Psoas muscle (tissue), 8 donors: Measurements from ENCODE around the gene SHISA5. TPM values are rescaled to one million over a fixed set of nuclear protein-coding genes. Genes with fewer than 3 reads are reported as not detected.

Experiments
- ATAC-seq, 4 donors: fragments of 200-7000 bp; cut with Tn5 transposase; one replicate each; pipeline ENCODE4 v1.9.1; 2020; ENCODE audit warnings: moderate library complexity in 3 of 4, mild to moderate bottlenecking in 2 of 4
- DNase-seq, 2 donors: peaks; one replicate each; pipeline ENCODE4 v3.0.0-alpha.2; 2020
- H3K27ac ChIP-seq: fragments of 200-600 bp; one replicate; pipeline ENCODE4 v1.8.0; 2022
- H3K27me3 ChIP-seq, 3 donors: fragments of 200-600 bp in 1 of 3; one replicate each; pipeline versions ENCODE4 v1.6.1 to v1.8.0; 2013 to 2022; ENCODE audit warnings: low read length in 2 of 3, mild to moderate bottlenecking in 2 of 3, moderate library complexity in 1 of 3; ENCODE audit not compliant: insufficient read depth in 3 of 3
- H3K36me3 ChIP-seq, 2 donors: fragments of 200-600 bp in 1 of 2; one replicate each; pipeline versions ENCODE4 v1.6.1 to v1.8.0; 2013 to 2022; ENCODE audit warnings: low read depth in 1 of 2, mild to moderate bottlenecking in 1 of 2, moderate library complexity in 1 of 2; ENCODE audit not compliant: insufficient read depth in 1 of 2
- H3K4me1 ChIP-seq: fragments of 200-600 bp; one replicate; pipeline ENCODE4 v1.8.0; 2022
- H3K4me3 ChIP-seq: fragments of 200-600 bp; one replicate; pipeline ENCODE4 v1.8.0; 2022; ENCODE audit warnings: mild to moderate bottlenecking
- H3K9me3 ChIP-seq: fragments of 200-600 bp; one replicate; pipeline ENCODE4 v1.8.0; 2022
- CTCF ChIP-seq: fragments of 200-600 bp; IDR thresholded peaks from one replicate; pipeline ENCODE4 v1.8.0; 2022; ENCODE audit warnings: antibody characterized with exemption
- WGBS, 3 donors: extraction: QIAGEN DNeasy Blood & Tissue Kit; methylation state at CpG; one replicate each; pipeline versions ENCODE4 v1.1.6 to v1.1.7; 2013; 5-methylcytosine and 5-hydroxymethylcytosine counted together
- intact Hi-C, 2 donors: fragments of 100-400 bp; cut with DNase I; formaldehyde crosslinking; loops; one replicate each; pipeline versions ENCODE4 v1.11.0 to v1.14.2; 2022
- polyA plus RNA-seq, 3 donors: library from polyadenylated mRNA; stranded (reverse); fragments of 200-250 nt; gene quantifications; one replicate each; pipeline ENCODE4 v1.2.3, GENCODE V29; 2013
- total RNA-seq, 4 donors: library from RNA; stranded (reverse); fragmentation: NEBNext Ultra II Directional in 2 of 4; extraction: Animal tissue kit (Norgen Biotek cat#: 25700) in 2 of 4; gene quantifications; one replicate each; pipeline versions ENCODE4 v1.2.1 to v1.2.4, GENCODE V29; 2021 to 2023
- donor health status: healthy with polysubstance abuse.
- donor health status: DM: no; HTN: no; CAD: no; lungs with moderate emphysema.
- donor health status: Bipolar disorder and iron deficiency.
- donor health status: healthy.
- donor health status: DM: yes; HTN: yes; CAD: no.
- donor health status: DM: no; HTN: no; CAD: no.
- donor health status: DM: no; HTN: no; CAD: no.
- donor health status: DM: yes; HTN: yes; CAD: no.

Gene SHISA5
- total and polyA plus RNA-seq, 7 donors, result 16.9 to 34.7 (median 24.3) TPM

- Histone ChIP-seq H3K4me1 (peaks cover 17% of the 10 kb centered on the region), H3K4me3 (no peak overlapping the region), H3K27ac (peak overlapping the region; percentile 53), H3K27me3 (no peaks in the 10 kb centered on the region), H3K9me3 (no peaks in the 10 kb centered on the region), H3K36me3 (no peaks in the 10 kb centered on the region)
- peak; percentile 51 to 77 for DNase-seq
- intact Hi-C loops, result no loop called here
- TF ChIP-seq CTCF, result no peak
- 13 to 27% (median 13%) methylated on average over 9 of the region's 9 CpGs for WGBS, 3 donors
- peak; percentile 90 to 94 (median 92) for ATAC-seq
Observed at GRCh38 chr3:48543271-48543866, 39.4 kb upstream of the SHISA5 start.

- intact Hi-C loops, result no loop called here
- DNase-seq (no peak), ATAC-seq (no peak)
Observed at GRCh38 chr3:48538451-48538850, 34.5 kb upstream of the SHISA5 start.

GRCh38 chr3:48536785-48537184, 32.8 kb upstream of the SHISA5 start:
- ATAC-seq (no peak), DNase-seq (no peak)
- Histone ChIP-seq H3K27me3 (no peaks in the 10 kb centered on the region), H3K4me3 (no peak overlapping the region), H3K27ac (no peak overlapping the region), H3K36me3 (peaks cover 0 to 47% of the 10 kb centered on the region in 2 donors), H3K9me3 (no peaks in the 10 kb centered on the region), H3K4me1 (no peaks in the 10 kb centered on the region)
- no peak for TF ChIP-seq CTCF
- intact Hi-C loops, result no loop called here
- 77 to 87% (median 84%) methylated on average over 5 of the region's 5 CpGs for WGBS, 3 donors

More at GRCh38 chr3:48538451-48538850, 34.5 kb upstream of the SHISA5 start:
- 94 to 95% (median 94%) methylated on average over 12 of the region's 12 CpGs for WGBS, 3 donors
- H3K27ac ChIP-seq, result no peak overlapping the region
- H3K4me3 ChIP-seq, result no peak overlapping the region
- H3K36me3 ChIP-seq, result peaks cover 0 to 38% of the 10 kb centered on the region in 2 donors
- peaks cover 11% of the 10 kb centered on the region for H3K4me1 ChIP-seq
- no peak for TF ChIP-seq CTCF
- H3K27me3 ChIP-seq, result no peaks in the 10 kb centered on the region
- H3K9me3 ChIP-seq, result no peaks in the 10 kb centered on the region

GRCh38 chr3:48536116-48536515, 32.1 kb upstream of the SHISA5 start:
- Histone ChIP-seq H3K36me3 (peaks cover 0 to 50% of the 10 kb centered on the region in 2 donors), H3K27me3 (no peaks in the 10 kb centered on the region), H3K4me1 (no peaks in the 10 kb centered on the region), H3K4me3 (no peak overlapping the region), H3K27ac (no peak overlapping the region), H3K9me3 (no peaks in the 10 kb centered on the region)
- 92 to 95% (median 93%) methylated on average over 19 of the region's 19 CpGs for WGBS, 3 donors
- ATAC-seq, result no peak
- TF ChIP-seq CTCF, result no peak
- DNase-seq, result no peak
- intact Hi-C loops, result no loop called here

- H3K36me3 ChIP-seq, result peaks cover 0 to 50% of the 10 kb centered on the region in 2 donors
- WGBS, 3 donors, result 94 to 98% (median 96%) methylated on average over 4 of the region's 4 CpGs
Observed at GRCh38 chr3:48535578-48535977, 31.6 kb upstream of the SHISA5 start.

More at GRCh38 chr3:48535578-48535977, 31.6 kb upstream of the SHISA5 start:
- Histone ChIP-seq H3K4me1 (no peaks in the 10 kb centered on the region), H3K9me3 (no peaks in the 10 kb centered on the region), H3K27me3 (no peaks in the 10 kb centered on the region), H3K27ac (no peak overlapping the region), H3K4me3 (no peak overlapping the region)
- ATAC-seq (no peak), DNase-seq (no peak)
- no peak for TF ChIP-seq CTCF
- intact Hi-C loops, result no loop called here
